Ectodermal cell (in vitro differentiated cells): ENCODE data around the gene FAM13A.

ENCODE experiments used
- H3K27ac ChIP-seq: 2 replicates; pipeline ENCODE4 v1.7.0; 2013; ENCODE audit warnings: mild to moderate bottlenecking, low read depth, low read length; ENCODE audit not compliant: insufficient read depth, poor library complexity, severe bottlenecking
- H3K27me3 ChIP-seq: 2 replicates; pipeline ENCODE4 v1.7.0; 2013; ENCODE audit warnings: mild to moderate bottlenecking, low read length; ENCODE audit not compliant: insufficient read depth, control insufficient read depth, poor library complexity, severe bottlenecking
- H3K36me3 ChIP-seq: one replicate; pipeline ENCODE4 v1.7.0; 2013; ENCODE audit warnings: low read length; ENCODE audit not compliant: control insufficient read depth, insufficient read depth
- H3K4me1 ChIP-seq: one replicate; pipeline ENCODE4 v1.7.0; 2013; ENCODE audit warnings: low read length; ENCODE audit not compliant: control insufficient read depth, insufficient read depth
- H3K4me3 ChIP-seq: 2 replicates; pipeline ENCODE4 v1.7.0; 2013; ENCODE audit warnings: low read depth, low read length, control low read depth; ENCODE audit not compliant: insufficient read depth
- H3K9me3 ChIP-seq: 2 replicates; pipeline ENCODE4 v1.7.0; 2013; ENCODE audit warnings: mild to moderate bottlenecking, low read length, moderate library complexity; ENCODE audit not compliant: control insufficient read depth
- WGBS, 2 experiments: methylation state at CpG; one replicate each; pipeline ENCODE4 v1.1.7; 2013; ENCODE audit warnings: missing lambda C conversion rate in 2 of 2; 5-methylcytosine and 5-hydroxymethylcytosine counted together

Gene FAM13A

DNA sequence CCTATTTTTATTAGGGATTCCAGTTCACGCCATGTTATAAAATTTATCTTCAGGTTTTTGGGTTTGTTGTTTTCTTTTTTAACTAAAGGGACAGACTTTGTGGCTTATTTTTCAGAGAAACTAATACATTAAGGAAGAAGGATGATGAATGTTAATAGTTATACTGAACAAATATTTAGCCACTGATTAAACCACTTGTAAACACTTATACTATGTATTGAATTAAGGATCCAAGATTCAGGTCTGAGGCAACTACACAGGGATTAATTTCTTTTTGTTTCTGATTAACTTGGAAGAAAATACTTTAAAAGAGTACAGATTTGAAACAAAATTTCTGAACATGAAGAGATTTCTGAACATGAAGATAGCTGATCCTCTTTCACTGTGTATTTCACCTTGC lies 276.6 kb downstream of the FAM13A start:
- Histone ChIP-seq H3K4me1 (no peaks in the 10 kb centered on the region), H3K36me3 (no peaks in the 10 kb centered on the region), H3K4me3 (no peak overlapping the region), H3K9me3 (no peaks in the 10 kb centered on the region), H3K27ac (no peak overlapping the region), H3K27me3 (no peaks in the 10 kb centered on the region)
- WGBS, 2 experiments, result 93 to 100% methylated on average over 1 of the region's 1 CpG

GRCh38 chr4:88779431-88779830 lies 277.6 kb downstream of the FAM13A start:
- 98% methylated on average over 3 of the region's 3 CpGs for WGBS, 2 experiments
- Histone ChIP-seq H3K4me1 (no peaks in the 10 kb centered on the region), H3K36me3 (no peaks in the 10 kb centered on the region), H3K27ac (no peak overlapping the region), H3K27me3 (no peaks in the 10 kb centered on the region), H3K9me3 (no peaks in the 10 kb centered on the region), H3K4me3 (no peak overlapping the region)

GRCh38 chr4:88775529-88775928 lies 281.5 kb downstream of the FAM13A start:
- WGBS, 2 experiments, result 89 to 91% methylated on average over 2 of the region's 2 CpGs
- Histone ChIP-seq H3K27me3 (no peaks in the 10 kb centered on the region), H3K36me3 (no peaks in the 10 kb centered on the region), H3K4me1 (no peaks in the 10 kb centered on the region), H3K27ac (no peak overlapping the region), H3K4me3 (no peak overlapping the region), H3K9me3 (no peaks in the 10 kb centered on the region)

DNA sequence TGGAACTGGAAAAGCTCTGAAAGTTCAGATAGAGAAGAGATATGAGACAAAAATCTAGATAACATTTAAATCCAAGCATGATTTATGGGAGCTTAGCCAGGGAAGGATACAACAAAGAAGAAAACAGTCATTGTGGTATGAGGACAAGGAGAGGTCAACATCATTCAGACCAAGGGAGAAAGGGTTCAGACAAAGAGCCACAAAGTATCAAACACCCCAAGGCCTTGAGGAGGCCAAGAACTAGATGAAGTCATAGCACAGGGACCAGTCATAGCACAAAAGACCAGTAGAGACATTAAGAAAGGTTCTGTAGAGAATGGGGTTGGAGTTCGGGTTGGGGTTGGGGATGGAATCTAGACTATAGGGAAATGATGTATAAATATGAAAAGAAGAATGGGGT lies 282.0 kb downstream of the FAM13A start:
- no peaks in the 10 kb centered on the region for H3K36me3 ChIP-seq
- H3K9me3 ChIP-seq, result no peaks in the 10 kb centered on the region
- no peaks in the 10 kb centered on the region for H3K27me3 ChIP-seq
- H3K4me3 ChIP-seq, result no peak overlapping the region
- 86 to 88% methylated on average over 1 of the region's 1 CpG for WGBS, 2 experiments
- no peaks in the 10 kb centered on the region for H3K4me1 ChIP-seq
- no peak overlapping the region for H3K27ac ChIP-seq

DNA sequence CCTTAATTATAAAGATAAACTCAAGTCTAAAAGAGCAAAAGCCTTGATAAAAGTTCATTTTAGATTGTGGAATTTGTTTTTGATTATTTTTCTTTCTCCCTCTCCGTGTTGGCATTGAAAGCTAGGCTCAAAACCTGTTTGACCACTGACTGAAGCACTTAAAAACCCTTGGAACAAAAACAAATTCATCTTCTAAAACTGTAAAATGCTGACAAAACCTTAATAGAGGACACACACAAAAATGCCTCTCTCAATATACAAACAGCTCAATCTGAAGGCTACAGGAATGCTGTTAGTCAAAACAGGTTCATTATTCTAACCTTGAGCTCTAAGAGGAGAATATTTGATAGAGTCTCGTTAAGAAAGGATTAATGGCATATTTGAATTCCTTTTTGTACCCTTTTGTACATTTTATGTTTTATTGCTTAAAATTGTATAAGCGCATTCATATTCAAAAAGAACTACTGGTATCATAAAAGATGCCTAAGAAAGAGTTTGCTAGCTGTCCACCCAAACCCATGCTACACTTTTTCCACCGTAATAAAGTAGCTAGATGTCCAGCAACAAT lies 285.0 kb downstream of the FAM13A start:
- no peak overlapping the region for H3K4me3 ChIP-seq
- no peaks in the 10 kb centered on the region for H3K36me3 ChIP-seq
- H3K27ac ChIP-seq, result no peak overlapping the region
- WGBS, 2 experiments, result 97% methylated on average over 2 to 4 of the region's 4 CpGs
- no peaks in the 10 kb centered on the region for H3K4me1 ChIP-seq
- no peaks in the 10 kb centered on the region for H3K27me3 ChIP-seq
- no peaks in the 10 kb centered on the region for H3K9me3 ChIP-seq

GRCh38 chr4:88765729-88766128 lies 291.3 kb downstream of the FAM13A start:
- Histone ChIP-seq H3K9me3 (no peaks in the 10 kb centered on the region), H3K27ac (no peak overlapping the region), H3K36me3 (no peaks in the 10 kb centered on the region), H3K27me3 (no peaks in the 10 kb centered on the region), H3K4me1 (no peaks in the 10 kb centered on the region), H3K4me3 (no peak overlapping the region)
- WGBS, 2 experiments, result 96 to 97% methylated on average over 2 of the region's 2 CpGs

DNA sequence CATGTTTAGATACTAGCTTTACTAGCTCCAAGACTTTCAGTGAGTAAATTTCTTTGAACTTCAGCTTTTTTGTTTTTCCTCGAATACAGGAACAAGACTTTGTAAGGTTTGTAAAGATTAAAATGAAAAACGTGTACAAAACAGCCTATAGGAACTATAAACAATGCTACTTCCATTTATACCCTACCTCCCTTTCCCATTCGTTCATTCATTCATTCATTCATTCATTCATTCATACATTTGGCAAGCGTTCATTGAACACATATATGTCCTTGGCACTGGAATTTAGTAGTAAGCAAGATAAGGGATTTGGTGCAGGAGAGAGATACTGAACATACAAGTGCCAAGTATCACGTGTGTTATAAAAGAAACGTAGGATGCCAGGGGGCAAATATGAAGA lies 293.9 kb downstream of the FAM13A start:
- Histone ChIP-seq H3K36me3 (no peaks in the 10 kb centered on the region), H3K27me3 (no peaks in the 10 kb centered on the region), H3K4me1 (peaks cover 14% of the 10 kb centered on the region), H3K27ac (no peak overlapping the region), H3K9me3 (no peaks in the 10 kb centered on the region), H3K4me3 (no peak overlapping the region)
- WGBS, 2 experiments, result 91 to 97% methylated on average over 4 to 6 of the region's 6 CpGs

DNA sequence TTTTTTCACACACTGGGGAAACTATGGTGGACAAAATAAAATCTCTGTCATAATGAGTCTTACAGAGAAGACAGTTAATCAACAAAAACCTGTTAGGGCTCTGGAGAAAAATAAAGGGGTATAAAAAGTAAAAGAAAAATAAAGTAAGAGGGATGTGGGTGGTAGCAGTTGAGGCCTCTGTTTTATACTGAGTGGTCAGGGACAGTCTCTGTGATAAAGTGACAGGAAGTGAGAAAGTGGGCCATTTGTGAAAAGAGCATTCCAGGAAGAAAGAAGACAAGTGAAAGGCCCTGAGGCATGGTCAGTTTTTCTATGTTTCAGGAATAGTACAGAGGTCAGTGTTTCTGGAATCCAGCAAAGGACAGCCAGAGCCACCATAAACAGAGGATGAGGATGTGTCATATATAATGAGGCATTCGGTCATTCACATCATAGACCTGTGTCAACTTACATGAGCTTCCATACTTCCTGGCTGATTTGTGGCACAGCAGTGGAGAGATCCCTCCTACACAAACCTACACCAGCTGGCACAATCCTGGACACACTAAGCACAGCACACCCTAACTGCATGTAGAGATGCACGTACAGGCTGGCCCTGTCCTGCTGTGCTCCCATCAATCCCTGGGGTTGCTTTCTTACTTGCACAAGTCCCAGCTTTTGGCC lies 295.0 kb downstream of the FAM13A start:
- Histone ChIP-seq H3K4me3 (no peak overlapping the region), H3K27me3 (no peaks in the 10 kb centered on the region), H3K9me3 (no peaks in the 10 kb centered on the region), H3K4me1 (peaks cover 14% of the 10 kb centered on the region), H3K36me3 (no peaks in the 10 kb centered on the region), H3K27ac (no peak overlapping the region)
- 92 to 98% methylated on average over 2 of the region's 2 CpGs for WGBS, 2 experiments

DNA sequence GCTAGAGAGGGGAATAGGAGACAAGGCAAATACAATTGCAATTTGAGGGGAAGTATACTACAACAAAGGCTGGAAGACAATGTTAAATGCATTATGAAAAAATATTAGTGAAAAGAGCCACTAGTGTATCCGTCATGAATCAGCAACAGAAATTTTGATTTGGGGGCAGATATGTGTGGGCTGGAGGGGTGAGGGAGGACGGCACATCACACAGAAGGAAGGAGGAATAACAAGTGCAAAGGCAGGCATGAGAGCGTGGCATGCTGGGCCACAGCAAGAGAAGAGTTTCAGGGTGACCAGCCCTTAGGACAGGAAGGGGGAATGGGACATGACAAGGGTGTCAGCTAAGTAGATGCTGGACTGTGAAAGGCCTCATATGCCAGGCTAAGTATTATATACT lies 295.6 kb downstream of the FAM13A start:
- Histone ChIP-seq H3K36me3 (no peaks in the 10 kb centered on the region), H3K27ac (no peak overlapping the region), H3K4me3 (no peak overlapping the region), H3K27me3 (no peaks in the 10 kb centered on the region), H3K4me1 (peaks cover 14% of the 10 kb centered on the region), H3K9me3 (no peaks in the 10 kb centered on the region)
- WGBS, 2 experiments, result 90 to 93% methylated on average over 3 of the region's 3 CpGs

DNA sequence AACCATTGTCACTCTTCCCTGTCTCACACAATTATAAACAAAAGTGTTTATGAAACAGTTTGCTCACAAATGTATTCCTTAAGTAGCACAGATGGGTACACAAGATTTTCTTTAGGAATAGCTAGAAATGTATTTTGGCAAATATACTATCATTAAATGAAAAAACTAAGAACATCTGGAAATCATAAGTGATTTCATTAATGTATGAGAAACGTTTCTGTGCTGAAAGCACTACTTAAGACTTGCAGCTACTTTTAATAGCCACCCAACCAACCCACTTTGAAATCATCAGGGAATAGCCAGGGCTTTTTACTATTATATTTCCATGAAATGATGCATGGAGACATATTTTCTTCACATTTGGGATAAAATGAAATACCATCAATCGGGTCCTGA lies 297.1 kb downstream of the FAM13A start:
- H3K4me3 ChIP-seq, result no peak overlapping the region
- H3K36me3 ChIP-seq, result no peaks in the 10 kb centered on the region
- no peak overlapping the region for H3K27ac ChIP-seq
- WGBS, 2 experiments, result 90 to 100% methylated on average over 1 to 2 of the region's 2 CpGs
- no peaks in the 10 kb centered on the region for H3K27me3 ChIP-seq
- H3K9me3 ChIP-seq, result no peaks in the 10 kb centered on the region
- peaks cover 14% of the 10 kb centered on the region for H3K4me1 ChIP-seq
